GM18502 (cell line): ENCODE results near the gene MRGPRG.
"Not testable (repeated sequence)": the region's sequence is repeated elsewhere in the genome, so short reads cannot be mapped to it uniquely, and the experiment has no call there.

ENCODE experiments used
- ATAC-seq: cut with Tn5 transposase; IDR thresholded peaks from one replicate; pipeline ENCODE4 v1.9.1; 2021; ENCODE audit warnings: mild to moderate bottlenecking; ENCODE audit not compliant: unreplicated experiment, poor library complexity

MRGPRG gene, protein sequence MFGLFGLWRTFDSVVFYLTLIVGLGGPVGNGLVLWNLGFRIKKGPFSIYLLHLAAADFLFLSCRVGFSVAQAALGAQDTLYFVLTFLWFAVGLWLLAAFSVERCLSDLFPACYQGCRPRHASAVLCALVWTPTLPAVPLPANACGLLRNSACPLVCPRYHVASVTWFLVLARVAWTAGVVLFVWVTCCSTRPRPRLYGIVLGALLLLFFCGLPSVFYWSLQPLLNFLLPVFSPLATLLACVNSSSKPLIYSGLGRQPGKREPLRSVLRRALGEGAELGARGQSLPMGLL

GRCh38 chr11:3218483-3219280 is at the start of gene MRGPRG:
MRGPRG (minus strand) TSS chr11:3218813; CDS start chr11:3218813, 0 bp downstream.
- no peak for ATAC-seq

- not testable (repeated sequence) for ATAC-seq
Measured at GRCh38 chr11:3262548-3262947, 43.9 kb upstream of the MRGPRG start.

DNA sequence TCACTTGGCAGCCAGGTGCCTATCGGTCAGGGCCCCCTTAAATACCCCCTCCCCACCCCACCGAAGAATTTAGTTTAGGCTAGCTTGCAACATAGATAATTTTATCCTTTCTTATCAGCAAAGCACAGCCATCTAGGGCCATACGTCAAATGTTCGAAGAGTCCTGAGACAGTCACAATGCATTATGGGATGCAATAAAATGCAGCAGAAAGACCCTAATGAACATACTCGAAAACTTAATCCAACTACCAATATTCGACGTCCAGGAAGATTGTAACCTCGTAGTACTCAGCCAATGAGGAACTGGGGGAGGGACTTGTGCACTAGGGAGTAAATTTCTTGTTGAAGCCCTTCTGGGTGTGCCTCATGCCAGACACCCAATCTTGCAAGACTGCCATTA is 43.2 kb upstream of the MRGPRG start:
- not testable (repeated sequence) for ATAC-seq

DNA sequence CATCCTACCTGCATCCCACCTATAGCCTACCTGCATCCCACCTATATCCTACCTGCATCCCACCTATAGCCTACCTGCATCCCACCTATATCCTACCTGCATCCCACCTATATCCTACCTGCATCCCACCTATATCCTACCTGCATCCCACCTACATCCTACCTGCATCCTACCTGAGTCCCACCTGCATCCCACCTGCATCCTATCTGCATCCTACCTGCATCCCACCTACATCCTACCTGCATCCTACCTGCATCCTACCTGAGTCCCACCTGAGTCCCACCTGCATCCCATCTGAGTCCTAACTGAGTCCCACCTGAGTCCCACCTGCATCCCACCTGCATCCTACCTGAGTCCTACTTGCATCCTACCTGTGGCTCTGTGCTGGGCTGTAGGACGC is 38.9 kb upstream of the MRGPRG start:
- ATAC-seq: not testable (repeated sequence)

GRCh38 chr11:3255241-3255640 is 36.6 kb upstream of the MRGPRG start:
- ATAC-seq: not testable (repeated sequence)

DNA sequence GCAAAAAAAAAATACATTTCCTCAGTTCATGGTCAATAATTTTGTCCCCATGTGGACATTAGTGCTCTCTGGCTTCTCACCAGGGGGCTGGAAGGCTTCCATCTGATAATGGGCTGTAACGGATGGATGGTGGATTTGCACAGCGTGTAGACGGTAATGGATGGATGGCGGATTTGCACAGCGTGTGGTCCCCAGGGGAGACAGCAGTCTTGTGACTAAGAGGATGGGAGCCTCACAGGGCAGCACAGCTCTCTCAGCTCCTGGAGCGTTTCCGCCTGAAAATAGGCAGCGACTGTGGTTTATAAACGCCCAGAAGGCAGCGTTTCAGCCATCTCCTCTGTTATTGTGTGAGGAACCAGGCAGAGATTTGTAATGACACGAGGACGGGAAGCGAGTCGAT is 36.2 kb upstream of the MRGPRG start:
- not testable (repeated sequence) for ATAC-seq

- no peak for ATAC-seq
Measured at GRCh38 chr11:3245071-3245470, 26.5 kb upstream of the MRGPRG start.

GRCh38 chr11:3243880-3244279 is 25.3 kb upstream of the MRGPRG start:
- ATAC-seq: no peak

DNA sequence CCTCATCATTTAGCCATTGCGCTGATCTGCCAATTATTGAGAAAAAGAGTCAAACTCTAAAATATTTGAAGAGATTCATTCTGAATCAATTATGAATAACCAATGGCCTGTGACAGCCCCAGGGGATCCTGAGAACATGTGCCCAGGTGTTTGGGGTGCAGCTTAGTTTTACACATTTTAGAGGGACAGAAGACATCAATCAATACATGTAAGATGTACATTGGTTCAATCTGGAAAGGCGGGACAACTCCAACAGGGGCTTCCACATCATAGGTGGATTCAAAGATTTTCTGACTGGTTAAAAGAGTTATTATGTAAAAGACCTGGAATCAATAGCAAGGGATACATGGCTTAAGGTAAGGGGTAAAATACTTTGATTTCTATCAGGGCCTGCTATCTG is 18.5 kb upstream of the MRGPRG start:
- ATAC-seq: no peak

- no peak for ATAC-seq
Measured at GRCh38 chr11:3234846-3235245, 16.2 kb upstream of the MRGPRG start.

DNA sequence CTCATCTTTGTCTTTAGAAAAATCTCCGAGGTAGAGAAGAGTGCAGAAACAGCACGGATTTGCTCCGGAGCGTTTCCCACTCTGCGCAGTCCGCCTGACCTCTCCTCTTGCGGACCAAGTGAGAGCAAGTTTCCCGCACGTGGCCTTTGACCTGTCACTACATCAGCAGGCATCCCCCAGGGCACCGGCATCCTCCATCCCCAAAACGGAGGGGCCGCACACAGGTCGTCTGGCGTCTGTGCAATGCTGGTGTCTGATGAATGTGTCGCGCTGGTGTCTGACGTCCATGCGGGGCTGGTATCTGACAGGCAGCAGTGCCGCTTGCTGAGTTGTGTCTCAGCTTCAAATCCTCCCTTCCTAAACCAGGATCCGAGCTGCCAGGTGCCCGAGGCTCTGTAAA is 14.3 kb upstream of the MRGPRG start:
- ATAC-seq: no peak

- no peak for ATAC-seq
Measured at GRCh38 chr11:3231851-3232744, 13.5 kb upstream of the MRGPRG start, which contains the start of gene MRGPRE. MRGPRE (minus strand) TSS chr11:3232417; CDS start chr11:3228799, 3,618 bp downstream.

- ATAC-seq: no peak
Measured at GRCh38 chr11:3231550-3231850, 12.9 kb upstream of the MRGPRG start.

- ATAC-seq: no peak
Measured at GRCh38 chr11:3230636-3231549, 12.3 kb upstream of the MRGPRG start.

DNA sequence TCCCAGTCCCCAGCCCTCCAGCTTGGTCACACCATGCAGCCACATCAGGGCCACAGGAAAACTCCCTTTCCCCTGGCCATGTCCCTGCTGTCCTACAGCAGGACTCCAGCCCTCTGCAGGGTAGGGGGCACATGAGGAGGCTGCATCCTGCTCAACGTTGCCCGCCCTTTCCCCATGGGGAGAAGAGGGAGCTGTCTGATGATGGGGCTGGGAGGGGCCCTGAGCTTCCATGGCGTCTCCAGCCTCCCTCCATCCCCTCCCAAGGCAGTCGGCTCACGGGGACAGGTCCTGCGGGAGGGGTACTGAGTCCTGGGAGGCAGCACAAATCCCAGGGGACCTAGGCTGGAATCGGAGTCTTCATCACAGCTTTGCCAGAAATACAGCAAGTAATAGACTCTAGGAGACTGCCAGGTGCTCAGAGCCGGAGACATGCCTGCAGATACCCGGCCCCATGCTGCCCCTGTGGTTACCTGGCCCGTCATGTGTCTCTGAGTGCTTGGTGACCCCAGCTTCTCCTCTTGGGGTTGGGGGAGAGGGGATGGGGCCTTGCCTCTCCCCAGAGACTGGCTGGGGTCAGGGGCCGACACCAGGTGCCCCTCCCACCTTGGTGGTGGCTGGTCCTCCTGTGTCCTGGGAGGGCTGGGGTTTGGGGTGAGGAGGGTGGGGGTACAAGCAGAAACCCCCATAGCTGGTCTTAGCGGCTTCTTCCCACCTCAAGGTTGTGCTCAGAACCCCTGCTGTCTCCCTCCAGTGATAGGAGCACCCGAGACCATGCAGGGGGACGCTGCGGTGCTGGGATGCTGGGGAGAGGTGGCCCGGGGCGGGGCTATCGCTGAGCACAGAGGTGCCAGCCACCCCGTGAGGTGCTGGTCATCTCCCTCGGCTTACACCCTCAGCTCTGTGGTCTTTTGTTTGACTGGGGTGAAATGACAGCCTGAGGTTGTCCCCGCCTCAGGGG is 11.3 kb upstream of the MRGPRG start:
- no peak for ATAC-seq

DNA sequence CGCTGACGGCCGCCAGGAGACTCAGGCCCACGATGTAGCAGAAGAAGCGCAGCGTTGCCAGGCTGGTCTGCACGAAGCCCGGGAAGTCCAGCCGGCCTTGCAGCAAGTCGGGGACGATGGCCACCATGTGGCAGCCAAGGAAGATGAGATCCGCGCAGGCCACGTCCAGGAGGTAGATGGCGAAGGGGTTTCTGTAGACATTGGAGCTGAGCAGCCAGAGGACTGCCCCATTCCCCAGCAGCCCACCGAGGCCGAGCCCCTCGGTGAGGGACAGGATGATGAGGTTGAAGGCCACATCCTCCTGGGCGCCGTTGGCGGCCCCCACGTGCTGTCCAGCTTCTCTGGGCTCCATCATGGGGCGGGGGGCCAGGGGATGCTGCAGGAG is 9.8 kb upstream of the MRGPRG start:
- no peak for ATAC-seq

- ATAC-seq: no peak
Measured at GRCh38 chr11:3227568-3228444, 9.2 kb upstream of the MRGPRG start.
